ENCODE measurements around the gene KRT1.

- no peak for TF ChIP-seq POLR2A (IDR thresholded peaks at IDR 0.05; ENCODE audit: low read length)
- TF ChIP-seq GATA1 (IDR thresholded peaks at IDR 0.05; ENCODE audit: low read depth, low read length), result no peak
Observed at GRCh38 chr12:52636189-52636588, 44.0 kb downstream of the KRT1 start.

Measured in erythroblast (primary cell).